Measurements from ENCODE around the gene ALOXE3.
A peak's percentile ranks its signal among the peaks of the same experiment; 100 is the strongest.

Gene ALOXE3

DNA sequence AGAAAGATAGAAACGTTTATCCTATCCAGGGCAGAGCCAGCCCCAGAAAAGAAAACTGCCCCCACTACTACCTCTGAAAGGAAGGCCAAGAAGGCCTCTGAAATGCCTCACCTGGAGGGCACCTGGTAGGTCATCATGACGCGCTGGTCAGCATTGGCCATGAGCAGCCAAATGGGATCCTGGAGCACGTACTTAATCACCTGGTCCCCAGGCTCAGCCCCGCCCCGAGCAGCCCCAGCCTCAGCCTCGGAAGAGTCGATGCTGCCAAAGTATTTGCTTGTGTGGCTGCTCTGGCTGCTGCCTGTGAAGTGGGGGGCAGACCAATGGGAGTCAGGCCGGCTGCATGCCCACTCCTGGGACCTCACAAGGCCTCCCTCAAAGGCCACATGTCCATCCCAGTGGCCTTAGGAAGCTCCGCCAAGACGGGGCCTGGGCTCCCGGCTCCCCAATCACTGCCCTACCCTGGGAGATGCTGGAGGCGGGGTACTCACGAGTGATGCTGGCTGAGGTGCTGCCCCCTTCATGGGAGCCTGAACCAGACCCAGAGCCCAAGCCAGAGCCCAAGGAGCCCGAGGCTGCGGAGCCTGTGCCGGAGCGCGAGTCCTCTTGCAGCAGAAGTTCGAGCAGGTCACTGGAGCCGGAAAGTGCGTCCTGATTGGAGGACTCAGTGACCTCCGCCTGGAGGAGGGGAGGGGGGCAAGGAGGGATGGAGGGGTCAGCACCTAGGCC, 24.0 kb upstream of the ALOXE3 start:
- DNase-seq (ENCODE audit: low read depth, low spot score), result no peak

DNA sequence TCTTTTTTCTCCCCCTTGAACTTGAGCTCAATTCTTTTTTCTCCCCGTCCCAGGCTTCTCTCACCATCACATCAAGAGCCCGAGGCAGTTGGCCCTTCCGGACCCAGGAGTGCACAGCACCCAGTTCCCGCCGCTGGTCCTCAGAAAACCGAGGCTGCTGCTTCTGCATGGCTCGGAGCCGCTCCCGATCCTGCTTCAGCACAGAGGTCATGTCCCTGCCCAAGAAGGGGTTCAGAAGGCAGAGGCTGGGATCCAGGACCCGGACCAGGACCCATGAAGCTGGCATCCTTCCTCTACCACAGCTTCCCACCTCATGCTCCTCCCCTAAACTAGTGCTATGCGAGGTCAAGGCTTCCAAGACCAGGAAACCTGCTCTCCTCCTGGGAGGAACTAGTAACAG, 23.4 kb upstream of the ALOXE3 start:
- no peak for DNase-seq (ENCODE audit: low read depth, low spot score)

DNA sequence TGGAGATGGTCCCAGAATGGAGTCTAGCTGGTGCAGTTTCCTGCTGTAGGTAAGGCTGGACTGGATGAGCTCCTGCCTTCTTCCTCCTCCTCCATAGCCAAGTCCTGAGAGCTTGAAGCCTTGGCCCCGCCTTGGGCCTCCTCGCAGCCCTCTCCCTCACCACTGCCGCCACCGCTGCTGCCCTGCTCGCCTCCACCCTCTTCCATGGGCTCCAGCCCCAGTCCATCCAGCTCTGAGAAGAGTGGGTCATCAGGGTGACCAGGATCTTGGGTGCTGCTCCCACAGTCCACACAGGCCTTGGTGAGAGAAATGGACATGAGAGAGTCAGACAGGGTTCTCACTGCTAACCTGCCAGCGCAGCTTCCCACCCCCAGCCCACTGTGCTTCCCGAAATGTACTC, 22.7 kb upstream of the ALOXE3 start:
- DNase-seq (ENCODE audit: low read depth, low spot score), result no peak

DNA sequence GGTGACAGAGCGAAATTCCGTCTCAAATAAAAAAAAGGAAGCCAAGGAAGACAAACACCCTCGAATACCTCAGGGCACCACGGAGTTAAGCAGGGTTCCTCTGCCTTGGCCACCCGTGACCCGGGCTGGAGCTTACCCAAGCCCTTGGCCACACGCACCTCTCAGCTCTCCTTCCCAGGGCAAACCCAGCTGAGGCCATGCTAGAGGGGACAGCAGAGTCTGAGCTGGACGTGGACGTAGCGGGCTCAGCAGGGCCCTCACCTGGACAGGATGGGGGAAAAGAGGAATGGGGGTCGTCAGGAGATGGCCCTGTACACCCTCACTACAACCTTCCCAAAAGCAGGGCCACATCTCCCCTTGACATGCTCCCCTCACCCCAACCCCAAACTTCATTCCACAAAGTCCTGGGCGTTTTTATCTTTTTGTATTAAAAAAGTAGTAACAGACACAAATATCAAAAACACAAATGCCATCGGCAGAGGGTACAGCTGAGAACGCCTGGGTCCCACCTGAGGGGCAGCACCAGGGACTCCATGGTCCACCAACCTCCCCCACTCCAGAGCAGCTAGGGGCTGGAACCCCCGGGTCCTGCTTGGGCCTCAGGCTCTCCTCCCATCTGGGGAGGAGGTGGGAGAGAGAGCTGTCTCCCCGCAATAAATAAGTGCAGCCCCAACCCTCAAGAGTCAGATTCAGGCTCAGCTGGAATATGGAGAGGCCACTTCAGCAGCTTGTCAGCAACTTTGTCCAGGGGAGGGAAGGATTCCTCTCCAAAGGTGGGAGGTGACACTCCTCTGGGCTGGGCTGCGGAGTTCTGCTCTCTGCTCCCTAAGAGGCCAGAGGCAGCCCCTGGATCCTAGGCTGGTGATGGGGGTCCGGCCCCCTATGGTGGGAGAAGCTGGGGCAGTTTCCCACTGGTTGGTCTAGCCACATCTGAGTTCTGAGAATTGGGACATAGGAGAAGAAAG, 22.0 kb upstream of the ALOXE3 start:
- DNase-seq (ENCODE audit: low read depth, low spot score), result no peak

DNA sequence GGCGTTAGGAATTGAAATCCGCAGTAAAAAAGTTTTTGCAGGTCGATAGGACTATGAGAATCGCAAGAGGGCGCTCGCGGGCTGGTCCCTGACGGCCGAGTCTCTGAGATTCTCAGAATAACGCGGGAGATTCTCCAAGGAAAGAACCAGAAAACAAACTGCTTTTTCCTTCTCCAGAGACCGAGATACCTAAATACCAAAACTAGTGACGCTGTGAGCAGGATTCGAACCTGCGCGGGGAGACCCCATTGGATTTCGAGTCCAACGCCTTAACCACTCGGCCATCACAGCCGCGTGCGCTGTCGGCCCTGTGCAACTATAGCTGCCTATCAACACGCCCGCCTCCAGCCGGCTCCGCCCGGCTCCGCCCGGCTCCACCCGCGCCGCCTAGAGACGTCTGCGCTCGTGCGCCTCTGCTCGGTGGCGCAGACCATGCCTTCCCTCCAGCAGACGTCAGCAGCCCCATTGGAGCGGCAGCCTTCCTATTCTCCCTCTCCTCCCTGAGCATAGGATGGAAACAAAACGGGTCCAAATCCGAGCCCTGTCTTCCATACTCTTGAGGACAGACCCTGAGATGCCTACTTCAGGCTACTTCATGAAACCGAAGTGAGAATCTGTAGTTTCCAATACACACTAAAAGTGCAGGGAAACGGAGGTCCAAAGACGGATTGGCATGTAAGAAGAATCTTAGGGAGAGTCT, 20.5 kb upstream of the ALOXE3 start:
- DNase-seq (ENCODE audit: low read depth, low spot score), result peak; percentile 93

DNA sequence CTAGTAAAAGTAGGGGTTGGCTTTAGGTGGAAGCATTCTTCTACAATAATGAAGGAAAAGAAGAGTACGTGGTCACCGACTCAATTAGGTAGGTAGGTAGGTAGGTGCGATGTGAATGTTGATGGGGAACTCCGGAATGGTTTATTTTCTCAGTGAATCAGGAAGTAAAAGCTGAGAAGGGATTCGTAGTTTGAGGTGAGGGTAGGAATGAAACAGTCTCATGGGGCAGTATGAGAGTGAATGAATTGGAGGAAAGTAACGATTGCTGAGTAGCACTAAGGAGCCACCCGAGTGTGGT, 20.0 kb upstream of the ALOXE3 start:
- no peak for DNase-seq (ENCODE audit: low read depth, low spot score)

DNA sequence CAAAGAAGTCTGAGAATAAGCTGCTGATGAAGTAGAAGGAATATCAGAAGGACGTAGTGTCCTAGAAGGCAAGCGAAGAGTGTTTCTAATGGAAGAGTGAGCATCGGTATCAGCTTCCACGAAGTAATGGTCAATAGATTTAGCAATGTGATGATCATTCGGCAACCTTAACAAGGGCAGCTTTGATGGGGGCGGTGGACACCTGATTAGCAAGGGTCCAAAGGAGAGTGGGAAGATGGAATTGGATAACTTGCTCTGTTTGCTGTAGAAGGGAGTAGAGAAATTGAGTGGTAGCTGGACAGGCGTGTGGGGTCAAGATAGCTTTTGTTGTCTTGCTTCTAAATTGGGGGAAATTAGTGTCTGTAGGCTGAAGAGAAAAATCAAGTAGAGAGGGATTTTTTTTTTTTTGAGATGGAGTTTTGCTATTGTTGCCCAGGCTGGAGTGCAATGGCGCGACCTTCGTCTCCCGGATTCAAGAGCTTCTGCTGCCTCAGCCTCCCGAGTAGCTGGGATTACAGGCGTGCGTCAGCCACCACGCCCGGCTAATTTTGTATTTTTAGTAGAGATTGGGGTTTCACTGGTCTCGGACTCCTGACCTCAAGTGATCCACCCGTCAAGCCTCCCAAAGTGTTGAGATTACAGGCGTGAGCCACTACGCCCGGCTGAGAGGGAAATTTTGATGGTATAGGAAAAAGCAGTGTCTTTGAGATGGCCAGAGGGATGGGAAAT, 19.5 kb upstream of the ALOXE3 start:
- DNase-seq (ENCODE audit: low read depth, low spot score), result no peak

DNA sequence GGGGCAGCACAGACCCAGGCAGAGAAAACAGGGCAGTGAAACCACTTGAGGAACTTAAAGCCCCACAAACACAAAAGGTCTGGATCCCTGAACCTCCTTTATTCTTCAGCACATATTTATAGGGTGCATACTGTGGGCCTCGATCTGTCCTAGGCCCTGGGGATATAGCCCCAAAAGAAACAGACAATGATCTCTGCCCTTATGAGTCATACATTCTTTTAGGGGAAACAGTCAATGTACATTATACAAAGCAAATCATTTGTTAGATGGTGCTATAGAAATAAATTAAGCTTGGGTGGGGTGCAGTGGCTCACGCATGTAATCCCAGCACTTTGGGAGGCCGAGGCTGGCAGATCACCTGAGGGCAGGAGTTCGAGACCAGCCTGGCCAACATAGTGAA, 15.6 kb upstream of the ALOXE3 start:
- no peak for DNase-seq (ENCODE audit: low read depth, low spot score)

DNA sequence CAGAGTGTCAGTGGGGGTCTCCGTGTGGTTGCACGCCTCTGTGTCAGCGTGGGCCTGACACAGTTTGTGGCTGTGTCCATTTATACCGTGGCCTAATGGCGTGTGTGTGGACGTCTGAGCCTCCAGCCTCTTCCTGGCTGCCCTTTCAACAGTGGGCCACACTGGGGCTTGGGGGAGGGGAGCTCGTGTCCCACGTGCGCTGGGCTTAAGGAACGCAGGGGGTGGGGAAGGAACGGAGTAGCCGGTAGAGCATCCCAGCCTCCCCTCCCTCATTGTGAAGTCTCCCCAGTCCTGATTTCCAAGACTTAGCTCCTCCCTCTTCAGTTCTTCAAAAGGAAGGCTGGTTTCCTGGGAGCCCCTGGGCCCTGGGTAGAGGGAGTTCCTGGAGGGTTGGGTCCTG, 15.1 kb upstream of the ALOXE3 start:
- DNase-seq (ENCODE audit: low read depth, low spot score), result no peak

DNA sequence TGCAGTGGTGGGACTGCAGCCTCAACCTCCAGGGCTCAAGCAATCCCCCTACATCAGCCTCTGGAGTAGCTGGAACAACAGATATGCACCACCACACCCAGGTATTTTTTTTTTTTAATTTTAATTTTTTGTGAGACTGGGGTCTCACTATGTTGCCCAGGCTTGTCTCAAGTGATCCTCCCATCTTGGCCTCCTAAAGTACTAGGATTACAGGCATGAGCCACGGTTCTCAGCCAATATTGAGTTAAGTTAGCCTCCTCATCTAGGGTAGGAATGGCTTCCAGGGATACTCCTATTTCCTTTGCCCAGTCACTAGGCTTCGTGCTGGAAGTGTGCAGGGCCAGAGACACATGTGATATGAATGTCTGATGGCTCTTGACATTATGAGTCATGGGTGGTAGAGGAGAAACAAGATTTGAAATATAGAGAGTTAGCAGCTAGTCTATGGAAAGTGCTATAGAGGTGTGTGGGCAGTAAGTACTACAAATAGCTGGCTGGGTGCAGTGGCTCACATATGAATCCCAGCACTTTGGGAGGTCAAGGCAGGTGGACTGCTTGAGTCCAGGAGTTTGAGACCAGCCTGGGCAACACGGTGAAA, 13.6 kb upstream of the ALOXE3 start:
- DNase-seq (ENCODE audit: low read depth, low spot score), result no peak

DNA sequence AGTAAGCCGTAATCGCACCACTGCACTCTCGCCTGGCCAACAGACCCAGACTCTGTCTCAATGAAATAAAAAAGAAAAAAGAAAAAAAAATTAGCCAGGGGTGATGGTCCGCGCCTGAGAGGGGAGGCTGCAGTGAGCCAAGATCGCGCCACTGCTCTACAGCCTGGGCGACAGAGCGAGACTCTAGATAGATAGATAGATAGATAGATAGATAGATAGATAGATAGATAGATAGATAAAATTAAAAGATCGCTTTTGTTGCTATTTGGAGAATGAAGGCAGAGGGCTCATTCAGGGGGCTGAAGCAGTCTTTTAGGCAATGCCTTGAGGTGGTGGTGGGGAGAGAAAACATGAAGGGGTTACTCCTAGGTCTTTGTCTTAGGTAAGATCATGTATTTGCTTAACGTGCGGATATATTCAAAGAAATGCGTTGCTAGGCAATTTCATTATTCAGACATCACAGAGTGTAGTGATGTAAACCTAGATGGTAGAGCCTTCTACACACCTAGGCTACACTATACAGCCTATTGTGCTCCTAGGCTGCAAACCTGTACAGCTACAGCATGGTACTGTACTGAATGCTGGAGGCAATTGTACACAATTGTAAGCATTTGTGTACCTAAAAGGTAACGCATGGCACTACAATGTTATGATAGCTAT, 9.9 kb upstream of the ALOXE3 start:
- DNase-seq (ENCODE audit: low read depth, low spot score), result no peak

DNA sequence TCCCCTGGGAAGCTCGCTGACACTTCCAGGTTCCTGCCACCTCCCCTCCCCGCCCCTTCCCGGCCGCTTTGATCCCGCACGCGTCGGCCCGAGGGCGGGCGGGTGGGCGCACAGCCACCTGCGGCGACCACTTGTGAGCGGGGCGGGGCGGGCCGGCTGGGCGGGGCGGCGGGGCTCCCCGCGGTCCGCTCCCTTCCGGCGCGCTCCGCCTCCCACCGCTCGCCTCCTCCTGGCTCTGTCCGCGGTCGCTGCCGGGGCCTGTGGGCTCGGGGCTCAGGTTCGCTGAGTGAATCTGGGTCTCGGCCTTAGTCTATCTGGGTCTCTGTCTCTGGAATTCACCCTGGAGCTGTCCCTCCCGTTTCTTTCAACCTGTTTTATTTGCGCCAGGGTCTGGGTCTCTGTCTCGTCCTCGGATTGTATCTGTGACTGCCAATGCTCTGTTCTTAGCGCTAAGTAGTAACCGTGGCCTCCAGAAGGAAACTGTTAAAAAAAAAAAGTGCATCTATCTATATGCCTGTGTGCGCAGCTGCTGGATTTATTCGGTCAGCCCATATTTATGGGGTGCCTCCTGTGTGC, 8.3 kb upstream of the ALOXE3 start:
- no peak for DNase-seq (ENCODE audit: low read depth, low spot score)

DNA sequence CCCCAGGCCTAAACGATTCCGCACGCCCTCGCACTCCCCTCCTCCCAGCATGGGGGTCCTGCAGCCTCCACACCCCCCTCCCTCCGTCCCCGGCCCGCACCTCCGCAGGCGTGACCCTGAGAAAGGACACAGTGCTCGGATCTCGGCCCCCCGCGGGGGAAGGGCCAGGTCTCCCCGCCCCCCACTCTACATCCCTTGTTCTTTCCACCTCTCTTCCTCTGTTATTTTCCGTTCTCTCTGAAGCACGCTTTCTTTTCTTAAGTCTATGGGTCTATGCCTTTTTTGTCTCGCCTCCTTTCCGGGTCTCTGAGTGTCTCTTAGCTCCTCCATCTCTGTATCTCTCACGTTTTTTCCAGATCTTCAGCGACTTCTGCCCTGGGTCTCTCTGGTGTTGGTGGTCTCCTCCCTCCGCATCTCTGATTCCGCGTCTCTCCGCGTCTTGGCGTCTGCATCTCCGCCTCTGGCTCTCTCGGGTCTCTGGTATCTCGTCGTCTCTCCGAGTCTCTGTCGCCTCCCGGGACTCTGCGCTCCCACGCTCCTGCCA, 7.7 kb upstream of the ALOXE3 start:
- DNase-seq (ENCODE audit: low read depth, low spot score), result no peak

DNA sequence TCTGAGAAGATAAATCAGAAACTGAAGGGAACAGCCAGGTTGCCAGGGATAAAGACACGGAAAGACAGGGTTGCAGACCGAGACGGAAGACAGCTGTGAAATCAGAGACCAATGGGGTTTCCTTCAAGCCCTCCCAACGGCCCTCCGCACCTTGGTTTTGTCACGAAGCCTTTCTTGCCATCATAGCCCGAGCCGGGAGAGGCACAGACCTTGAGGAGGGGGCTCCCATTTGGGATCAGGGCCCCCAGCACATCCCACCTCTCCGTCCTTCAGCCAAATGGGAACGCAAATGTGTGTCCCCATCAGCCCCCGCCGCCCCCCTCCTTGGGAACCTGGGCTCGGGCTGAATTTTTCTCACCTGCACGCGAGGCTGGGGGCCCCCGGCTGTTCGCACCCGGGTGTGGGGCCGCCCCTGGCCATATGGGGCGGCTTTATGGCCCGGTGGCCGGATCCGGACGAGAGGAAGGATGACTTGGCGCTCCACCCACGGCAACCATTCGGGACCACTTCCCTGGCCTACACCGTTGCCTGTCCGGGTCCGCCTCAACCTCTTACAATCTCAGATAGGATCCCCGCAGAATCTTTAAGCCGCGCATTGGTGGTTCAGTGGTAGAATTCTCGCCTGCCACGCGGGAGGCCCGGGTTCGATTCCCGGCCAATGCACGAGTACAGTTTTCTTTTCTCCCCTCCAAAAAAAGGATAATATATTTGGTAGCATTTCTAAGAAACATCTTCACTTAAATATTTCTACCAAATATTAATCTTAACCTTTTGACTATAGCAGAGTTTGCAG, 7.0 kb upstream of the ALOXE3 start:
- no peak for DNase-seq (ENCODE audit: low read depth, low spot score)

DNA sequence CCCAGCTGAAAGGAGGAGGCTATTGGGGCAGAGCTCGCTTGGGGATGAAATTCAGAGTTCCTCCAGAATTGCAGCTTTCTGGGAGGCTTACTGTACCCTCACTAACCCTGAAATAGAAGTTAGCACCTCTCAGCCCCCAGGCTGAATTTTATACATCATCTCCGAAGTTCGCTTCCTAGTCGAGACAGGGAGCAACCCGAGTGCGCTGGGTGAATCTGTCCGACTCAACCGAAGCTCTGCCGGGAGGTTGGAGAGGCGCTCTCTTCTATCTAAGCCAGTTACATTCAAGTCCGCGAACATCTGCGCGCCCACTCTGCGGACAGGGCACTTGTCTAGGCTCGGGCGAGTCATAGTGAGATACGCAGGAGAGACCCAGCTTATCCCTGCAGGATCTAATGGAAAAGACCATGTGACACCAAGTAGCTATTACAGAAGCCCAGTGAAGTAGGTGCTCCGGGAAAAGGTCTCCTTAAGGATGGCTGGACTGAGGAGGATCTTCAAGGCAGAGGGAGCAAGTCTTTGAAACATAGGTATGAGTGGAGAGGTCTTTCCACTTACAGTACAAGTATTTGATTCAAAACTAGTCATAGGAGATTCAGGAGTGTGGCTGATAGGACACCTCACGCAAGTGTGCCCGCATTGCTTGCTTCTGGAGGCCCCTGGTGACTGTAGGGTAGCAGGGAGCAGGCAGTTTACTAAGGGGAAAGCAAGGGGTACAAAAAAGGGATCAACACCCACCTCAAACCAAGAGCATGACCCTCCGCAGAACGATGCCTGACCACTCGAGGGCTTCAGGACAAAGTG, 6.2 kb upstream of the ALOXE3 start:
- no peak for DNase-seq (ENCODE audit: low read depth, low spot score)

DNA sequence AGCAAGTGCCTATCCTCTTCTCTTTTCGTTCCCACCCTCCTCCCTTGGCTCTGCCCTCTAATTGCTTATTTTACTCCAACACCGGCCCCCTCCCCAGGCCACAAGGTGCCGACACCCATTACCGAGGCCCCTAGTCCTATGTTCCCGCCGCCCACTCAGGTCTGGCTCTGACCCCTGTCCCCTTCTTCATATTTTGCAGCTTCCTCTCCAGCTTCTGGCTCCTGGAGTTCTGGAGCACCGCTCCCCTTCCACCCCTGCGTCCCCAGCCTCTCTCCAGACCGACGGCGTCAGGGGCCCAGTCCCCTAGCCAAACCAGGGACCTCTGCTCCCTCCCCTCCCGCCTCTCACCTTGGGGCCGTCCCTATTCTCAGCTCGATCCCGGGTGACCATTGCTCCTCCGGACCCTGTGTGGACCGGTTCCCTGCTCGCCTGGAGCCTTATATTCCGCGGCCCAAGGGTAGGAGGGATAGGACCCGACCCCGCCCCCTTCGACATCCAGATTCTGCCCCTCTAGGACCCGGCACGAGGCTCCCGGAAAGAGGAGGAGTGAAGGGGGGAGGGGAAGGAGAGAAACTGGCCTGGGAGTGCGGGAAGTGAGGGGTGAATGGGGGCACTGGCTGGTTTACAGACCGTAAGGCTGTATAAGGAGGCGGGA, 5.5 kb upstream of the ALOXE3 start, which contains the start of gene HES7:
HES7 (minus strand) TSS at position 412 of the 655 bp plus-strand sequence; CDS start at position 390, 22 bp downstream.
- no peak for DNase-seq (ENCODE audit: low read depth, low spot score)

DNA sequence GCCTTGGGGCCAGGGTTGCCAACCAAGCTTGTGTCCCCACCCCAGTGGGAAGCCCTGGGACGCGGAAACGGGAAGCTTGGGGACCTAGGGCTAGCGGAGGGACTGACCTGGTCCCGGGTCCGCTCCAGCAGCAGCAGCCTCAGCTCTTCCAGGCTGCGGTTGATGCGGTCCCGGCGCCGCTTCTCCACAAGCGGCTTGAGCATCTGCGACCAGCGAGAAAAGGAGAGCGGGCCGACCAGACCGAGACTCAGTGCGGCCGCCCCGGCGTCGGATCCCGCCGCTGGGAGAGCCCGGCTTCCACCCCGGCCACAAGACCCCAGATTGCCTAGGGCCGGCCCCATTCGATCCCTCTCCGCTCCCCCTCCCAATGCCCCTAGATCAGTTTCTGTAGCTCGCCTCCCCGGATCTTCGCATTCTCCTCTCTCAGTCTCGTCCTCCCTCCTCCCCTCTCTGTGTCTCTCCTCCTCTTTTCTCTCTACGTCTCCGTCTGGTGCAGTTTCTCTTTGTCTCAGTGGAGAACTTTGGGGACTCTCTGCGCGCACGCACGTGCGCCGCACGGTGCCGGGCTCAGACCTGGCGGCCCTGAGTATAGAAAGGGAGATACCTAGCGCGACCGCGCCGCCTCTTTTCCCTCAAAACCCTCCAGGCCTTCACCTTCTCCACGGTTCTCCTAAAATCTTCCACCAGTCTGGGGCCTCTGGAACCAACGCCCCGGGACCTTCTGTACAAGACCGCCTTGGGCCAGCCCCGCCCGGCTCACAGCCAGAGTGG, 4.8 kb upstream of the ALOXE3 start:
- DNase-seq (ENCODE audit: low read depth, low spot score), result no peak
